HL-60 (cell line): ENCODE measurements around the gene NR2E3.

Experiments
- DNase-seq, 2 experiments: peaks; one replicate each; pipeline ENCODE4 v3.0.0-alpha.2; 2010 to 2020; ENCODE audit warnings: low read depth in 1 of 2, low spot score in 1 of 2
- H3K27ac ChIP-seq: fragments of 250-450 bp; sonication (Bioruptor Pico); replicated peaks from 2 replicates; pipeline ENCODE4 v1.5.1; 2020; ENCODE audit warnings: mild to moderate bottlenecking, moderate library complexity
- H3K27me3 ChIP-seq: fragments of 250-450 bp; sonication (Bioruptor Pico); 2 replicates; pipeline ENCODE4 v1.5.1; 2021; ENCODE audit warnings: mild to moderate bottlenecking, moderate library complexity; ENCODE audit not compliant: insufficient read depth, poor library complexity, severe bottlenecking
- H3K4me3 ChIP-seq: replicated peaks from 2 replicates; pipeline ENCODE4 v1.5.1; 2011; ENCODE audit warnings: mild to moderate bottlenecking, control low read depth, low read length; ENCODE audit not compliant: insufficient read depth
- GABPA ChIP-seq: IDR thresholded peaks from 2 replicates; pipeline ENCODE4 v1.6.1; 2012; ENCODE audit warnings: low read depth
- POLR2AphosphoS5 ChIP-seq: IDR thresholded peaks from 2 replicates; pipeline ENCODE4 v1.6.1; 2012; ENCODE audit warnings: low read depth
- SPI1 ChIP-seq: IDR thresholded peaks from 2 replicates; pipeline ENCODE4 v1.6.1; 2012; ENCODE audit warnings: low read depth, mild to moderate bottlenecking, borderline replicate concordance
- TF ChIP-seq, protein P1 (sequence below): IDR thresholded peaks from one replicate; pipeline ENCODE4 v1.5.1; 2011; ENCODE audit warnings: low read length, control low read depth, inconsistent platforms; ENCODE audit not compliant: insufficient read depth
- TF ChIP-seq, protein P2 (sequence below): IDR thresholded peaks from 2 replicates; pipeline ENCODE4 v1.6.1; 2012; ENCODE audit warnings: low read depth; ENCODE audit not compliant: insufficient replicate concordance

The NR2E3 gene

DNA sequence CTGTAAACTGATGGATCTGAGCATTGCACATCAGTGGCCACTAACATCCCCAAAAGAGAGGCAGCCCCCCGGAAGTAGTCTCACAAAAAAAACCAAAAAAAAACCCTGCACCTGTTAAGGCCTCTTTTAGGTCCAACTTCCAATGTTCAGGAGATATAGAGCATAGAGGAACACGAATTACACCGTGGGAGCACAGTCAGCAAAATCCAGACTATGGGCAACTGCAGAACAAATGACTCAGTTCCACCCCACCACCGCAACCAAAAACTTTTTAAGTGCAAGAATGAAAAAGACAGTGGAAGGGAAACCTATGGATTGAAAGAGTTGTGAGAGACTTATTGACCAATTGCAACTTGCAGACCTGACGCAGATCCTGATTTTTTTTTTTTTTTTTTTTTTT is 42.2 kb upstream of the NR2E3 start:
- TF ChIP-seq GABPA (no peak), POLR2AphosphoS5 (no peak), SPI1 (no peak)
- TF ChIP-seq, protein P1, sequence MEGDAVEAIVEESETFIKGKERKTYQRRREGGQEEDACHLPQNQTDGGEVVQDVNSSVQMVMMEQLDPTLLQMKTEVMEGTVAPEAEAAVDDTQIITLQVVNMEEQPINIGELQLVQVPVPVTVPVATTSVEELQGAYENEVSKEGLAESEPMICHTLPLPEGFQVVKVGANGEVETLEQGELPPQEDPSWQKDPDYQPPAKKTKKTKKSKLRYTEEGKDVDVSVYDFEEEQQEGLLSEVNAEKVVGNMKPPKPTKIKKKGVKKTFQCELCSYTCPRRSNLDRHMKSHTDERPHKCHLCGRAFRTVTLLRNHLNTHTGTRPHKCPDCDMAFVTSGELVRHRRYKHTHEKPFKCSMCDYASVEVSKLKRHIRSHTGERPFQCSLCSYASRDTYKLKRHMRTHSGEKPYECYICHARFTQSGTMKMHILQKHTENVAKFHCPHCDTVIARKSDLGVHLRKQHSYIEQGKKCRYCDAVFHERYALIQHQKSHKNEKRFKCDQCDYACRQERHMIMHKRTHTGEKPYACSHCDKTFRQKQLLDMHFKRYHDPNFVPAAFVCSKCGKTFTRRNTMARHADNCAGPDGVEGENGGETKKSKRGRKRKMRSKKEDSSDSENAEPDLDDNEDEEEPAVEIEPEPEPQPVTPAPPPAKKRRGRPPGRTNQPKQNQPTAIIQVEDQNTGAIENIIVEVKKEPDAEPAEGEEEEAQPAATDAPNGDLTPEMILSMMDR: no peak
- TF ChIP-seq, protein P2, sequence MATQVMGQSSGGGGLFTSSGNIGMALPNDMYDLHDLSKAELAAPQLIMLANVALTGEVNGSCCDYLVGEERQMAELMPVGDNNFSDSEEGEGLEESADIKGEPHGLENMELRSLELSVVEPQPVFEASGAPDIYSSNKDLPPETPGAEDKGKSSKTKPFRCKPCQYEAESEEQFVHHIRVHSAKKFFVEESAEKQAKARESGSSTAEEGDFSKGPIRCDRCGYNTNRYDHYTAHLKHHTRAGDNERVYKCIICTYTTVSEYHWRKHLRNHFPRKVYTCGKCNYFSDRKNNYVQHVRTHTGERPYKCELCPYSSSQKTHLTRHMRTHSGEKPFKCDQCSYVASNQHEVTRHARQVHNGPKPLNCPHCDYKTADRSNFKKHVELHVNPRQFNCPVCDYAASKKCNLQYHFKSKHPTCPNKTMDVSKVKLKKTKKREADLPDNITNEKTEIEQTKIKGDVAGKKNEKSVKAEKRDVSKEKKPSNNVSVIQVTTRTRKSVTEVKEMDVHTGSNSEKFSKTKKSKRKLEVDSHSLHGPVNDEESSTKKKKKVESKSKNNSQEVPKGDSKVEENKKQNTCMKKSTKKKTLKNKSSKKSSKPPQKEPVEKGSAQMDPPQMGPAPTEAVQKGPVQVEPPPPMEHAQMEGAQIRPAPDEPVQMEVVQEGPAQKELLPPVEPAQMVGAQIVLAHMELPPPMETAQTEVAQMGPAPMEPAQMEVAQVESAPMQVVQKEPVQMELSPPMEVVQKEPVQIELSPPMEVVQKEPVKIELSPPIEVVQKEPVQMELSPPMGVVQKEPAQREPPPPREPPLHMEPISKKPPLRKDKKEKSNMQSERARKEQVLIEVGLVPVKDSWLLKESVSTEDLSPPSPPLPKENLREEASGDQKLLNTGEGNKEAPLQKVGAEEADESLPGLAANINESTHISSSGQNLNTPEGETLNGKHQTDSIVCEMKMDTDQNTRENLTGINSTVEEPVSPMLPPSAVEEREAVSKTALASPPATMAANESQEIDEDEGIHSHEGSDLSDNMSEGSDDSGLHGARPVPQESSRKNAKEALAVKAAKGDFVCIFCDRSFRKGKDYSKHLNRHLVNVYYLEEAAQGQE: no peak

DNA sequence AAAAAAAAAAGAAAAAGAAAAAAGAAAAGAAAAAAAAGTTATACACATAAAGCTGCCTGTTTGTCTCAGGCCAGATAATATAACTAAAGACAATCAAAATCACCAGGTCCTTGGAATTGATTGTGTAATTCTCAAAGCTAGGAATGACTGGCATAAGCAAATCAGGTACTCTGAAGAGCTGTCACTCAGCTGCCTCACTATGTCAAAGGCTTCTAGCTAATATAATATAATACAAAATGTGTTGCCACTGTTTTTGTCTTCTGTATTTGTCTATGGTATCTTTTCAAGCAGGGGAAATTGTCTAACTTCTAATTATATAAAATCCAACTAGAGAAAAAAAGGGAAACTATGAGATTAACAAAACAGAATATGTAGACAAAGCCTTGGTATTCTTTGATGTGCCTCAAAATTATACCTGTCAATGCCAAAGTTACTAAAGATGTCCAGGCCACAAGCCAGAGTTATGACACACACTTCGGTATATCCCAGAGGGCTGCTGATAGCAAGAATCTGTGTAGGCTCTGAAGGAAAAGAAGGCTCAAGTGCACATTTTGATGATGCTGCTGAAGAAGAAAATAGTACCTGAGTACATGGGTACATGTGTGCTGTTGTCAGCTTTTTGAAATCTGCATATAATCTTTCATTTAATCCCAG is 37.0 kb upstream of the NR2E3 start:
- TF ChIP-seq, protein P2: no peak
- TF ChIP-seq, protein P1: no peak
- TF ChIP-seq GABPA (no peak), SPI1 (no peak), POLR2AphosphoS5 (no peak)

More for the DNA sequence above, 42.2 kb upstream of the NR2E3 start:
- no peak for DNase-seq
- H3K4me3 ChIP-seq: no peak overlapping the region
- H3K27me3 ChIP-seq: no peaks in the 10 kb centered on the region
- no peak overlapping the region for H3K27ac ChIP-seq

DNA sequence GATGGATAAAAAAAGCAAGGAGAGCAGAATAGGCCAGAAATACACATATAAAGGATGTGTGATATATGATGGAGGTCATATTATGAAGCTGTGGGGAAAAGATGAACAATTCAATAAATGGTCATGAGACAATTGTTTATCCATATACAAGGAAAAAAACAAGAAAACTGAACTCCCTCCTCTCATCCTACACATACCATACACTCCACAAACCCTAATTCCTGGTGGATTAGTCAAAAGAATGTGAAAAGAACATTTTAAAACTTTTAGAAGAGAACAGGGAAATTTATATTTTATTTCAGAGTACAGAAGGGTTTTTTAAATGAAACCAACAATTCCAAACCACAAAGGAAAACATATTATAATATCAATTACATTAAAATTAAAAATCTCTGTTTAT is 34.5 kb upstream of the NR2E3 start:
- H3K4me3 ChIP-seq: no peak overlapping the region
- TF ChIP-seq, protein P1: no peak
- TF ChIP-seq SPI1 (no peak), GABPA (no peak), POLR2AphosphoS5 (no peak)
- TF ChIP-seq, protein P2: no peak
- H3K27me3 ChIP-seq: no peaks in the 10 kb centered on the region
- no peak overlapping the region for H3K27ac ChIP-seq
- no peak for DNase-seq

More for the DNA sequence above, 37.0 kb upstream of the NR2E3 start:
- no peak overlapping the region for H3K4me3 ChIP-seq
- DNase-seq: no peak
- H3K27ac ChIP-seq: no peak overlapping the region
- no peaks in the 10 kb centered on the region for H3K27me3 ChIP-seq
